ENCODE results near the gene RALGAPA2. TPM values are rescaled to one million over a fixed set of nuclear protein-coding genes. Genes with fewer than 3 reads are reported as not detected.

RALGAPA2 gene
- total RNA-seq, 3 donors from 2014 or later = 34.6 to 74.1 (median 46.0) TPM

DNA sequence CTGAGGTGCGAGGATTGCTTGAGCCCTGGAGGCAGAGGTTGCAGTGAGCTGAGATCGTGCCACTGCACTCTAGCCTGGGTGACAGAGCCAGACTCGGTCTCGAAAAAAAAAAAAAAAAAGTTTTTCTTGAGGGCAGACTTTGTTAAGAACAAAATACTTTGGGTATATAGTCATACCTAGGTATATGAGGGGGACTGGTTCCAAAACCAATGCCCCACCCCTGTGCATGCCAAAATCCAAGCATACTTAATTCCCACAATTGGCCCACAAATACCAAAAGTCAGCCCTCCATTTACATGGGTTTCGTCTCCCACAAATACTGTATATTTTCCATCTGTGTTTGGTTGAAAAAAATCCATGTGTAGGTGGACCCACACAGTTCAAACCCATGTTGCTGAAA is 224.6 kb downstream of the RALGAPA2 start:
- no peak overlapping the region for H3K4me3 ChIP-seq
- no peaks in the 10 kb centered on the region for H3K27me3 ChIP-seq
- H3K27ac ChIP-seq = no peak overlapping the region
- no peaks in the 10 kb centered on the region for H3K36me3 ChIP-seq
- H3K9me3 ChIP-seq = no peaks in the 10 kb centered on the region
- TF ChIP-seq POLR2A (IDR thresholded peaks at IDR 0.05) (no peak), POLR2AphosphoS5 (IDR thresholded peaks at IDR 0.05) (no peak)
- TF ChIP-seq, protein P1, sequence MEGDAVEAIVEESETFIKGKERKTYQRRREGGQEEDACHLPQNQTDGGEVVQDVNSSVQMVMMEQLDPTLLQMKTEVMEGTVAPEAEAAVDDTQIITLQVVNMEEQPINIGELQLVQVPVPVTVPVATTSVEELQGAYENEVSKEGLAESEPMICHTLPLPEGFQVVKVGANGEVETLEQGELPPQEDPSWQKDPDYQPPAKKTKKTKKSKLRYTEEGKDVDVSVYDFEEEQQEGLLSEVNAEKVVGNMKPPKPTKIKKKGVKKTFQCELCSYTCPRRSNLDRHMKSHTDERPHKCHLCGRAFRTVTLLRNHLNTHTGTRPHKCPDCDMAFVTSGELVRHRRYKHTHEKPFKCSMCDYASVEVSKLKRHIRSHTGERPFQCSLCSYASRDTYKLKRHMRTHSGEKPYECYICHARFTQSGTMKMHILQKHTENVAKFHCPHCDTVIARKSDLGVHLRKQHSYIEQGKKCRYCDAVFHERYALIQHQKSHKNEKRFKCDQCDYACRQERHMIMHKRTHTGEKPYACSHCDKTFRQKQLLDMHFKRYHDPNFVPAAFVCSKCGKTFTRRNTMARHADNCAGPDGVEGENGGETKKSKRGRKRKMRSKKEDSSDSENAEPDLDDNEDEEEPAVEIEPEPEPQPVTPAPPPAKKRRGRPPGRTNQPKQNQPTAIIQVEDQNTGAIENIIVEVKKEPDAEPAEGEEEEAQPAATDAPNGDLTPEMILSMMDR (IDR thresholded peaks at IDR 0.05) = no peak
- intact Hi-C loops (cut with DNase I; ENCODE audit: low total_unique reads) = no loop called here
- no peaks in the 10 kb centered on the region for H3K4me1 ChIP-seq
- no peak for DNase-seq (ENCODE audit: low spot score in 2 of 2)

DNA sequence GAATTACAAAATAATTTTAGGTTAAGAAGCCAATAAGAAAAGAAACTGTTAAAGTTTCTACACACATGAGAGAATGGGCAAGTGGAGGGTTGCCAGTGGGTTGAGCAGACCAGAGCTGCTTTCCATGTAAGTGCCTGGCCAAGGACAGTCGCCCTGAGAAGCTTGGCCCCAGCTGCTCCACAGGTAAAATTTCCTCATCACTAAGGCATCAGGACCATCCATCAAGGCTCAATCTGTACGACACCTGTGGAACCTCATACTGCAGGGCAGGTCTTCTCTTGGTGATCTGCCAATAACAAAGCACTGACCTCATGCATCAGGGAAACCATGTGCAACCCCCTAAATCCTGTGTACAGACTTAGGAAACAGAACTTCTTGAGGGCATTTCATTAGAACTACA is 229.1 kb downstream of the RALGAPA2 start:
- intact Hi-C loops (cut with DNase I; ENCODE audit: low total_unique reads) = no loop called here
- no peak for DNase-seq (ENCODE audit: low spot score in 2 of 2)

DNA sequence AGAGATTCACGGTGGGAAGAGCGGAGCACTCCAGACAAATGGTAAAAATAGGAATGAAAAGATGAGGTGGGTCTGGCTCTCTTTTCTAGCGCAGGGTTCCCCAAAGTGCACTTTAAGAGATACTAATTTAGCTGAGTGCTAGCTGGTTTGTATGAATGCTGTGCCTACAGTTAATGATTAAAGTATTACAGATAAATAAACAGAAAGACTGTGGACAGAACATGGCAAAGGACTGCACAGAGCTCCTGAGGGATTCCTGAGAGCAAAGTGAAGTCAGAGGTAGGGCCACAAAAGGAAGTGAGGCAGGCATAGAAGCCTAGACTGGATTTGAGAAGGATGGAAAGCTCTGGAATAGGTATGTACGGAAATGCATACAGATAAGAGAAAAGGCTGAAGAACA is 230.0 kb downstream of the RALGAPA2 start:
- H3K36me3 ChIP-seq = no peaks in the 10 kb centered on the region
- no peak overlapping the region for H3K27ac ChIP-seq
- intact Hi-C loops (cut with DNase I; ENCODE audit: low total_unique reads) = no loop called here

More for the DNA sequence above, 229.1 kb downstream of the RALGAPA2 start:
- Histone ChIP-seq H3K27ac (no peak overlapping the region), H3K4me3 (no peak overlapping the region), H3K36me3 (no peaks in the 10 kb centered on the region), H3K4me1 (no peaks in the 10 kb centered on the region), H3K9me3 (no peaks in the 10 kb centered on the region), H3K27me3 (no peaks in the 10 kb centered on the region)
- TF ChIP-seq, protein P1 (IDR thresholded peaks at IDR 0.05) = no peak
- TF ChIP-seq POLR2AphosphoS5 (IDR thresholded peaks at IDR 0.05) (no peak), POLR2A (IDR thresholded peaks at IDR 0.05) (no peak)

DNA sequence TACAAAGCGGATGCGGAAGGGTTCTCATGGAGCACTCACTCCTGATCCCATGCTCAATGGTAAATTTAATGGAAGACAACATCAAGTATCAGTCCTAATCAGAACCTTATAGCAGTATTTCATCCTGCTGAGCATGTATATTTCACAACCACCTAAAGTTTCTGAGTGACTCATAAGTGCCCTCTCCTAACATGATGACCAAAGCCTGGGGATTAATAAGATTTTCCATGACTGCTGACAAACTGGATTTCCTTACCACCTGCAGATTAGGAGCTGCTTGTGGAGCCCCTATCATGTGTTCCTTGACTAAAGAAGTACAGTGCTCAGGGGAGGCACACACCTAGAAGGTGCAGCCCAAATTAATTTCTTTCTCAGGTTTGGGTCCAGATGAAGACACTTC is 231.8 kb downstream of the RALGAPA2 start:
- DNase-seq (ENCODE audit: low spot score in 2 of 2) = no peak
- no peak overlapping the region for H3K4me3 ChIP-seq
- no peaks in the 10 kb centered on the region for H3K9me3 ChIP-seq
- H3K4me1 ChIP-seq = no peaks in the 10 kb centered on the region
- intact Hi-C loops (cut with DNase I; ENCODE audit: low total_unique reads) = no loop called here
- no peaks in the 10 kb centered on the region for H3K27me3 ChIP-seq
- TF ChIP-seq POLR2AphosphoS5 (IDR thresholded peaks at IDR 0.05) = no peak
- no peak for TF ChIP-seq POLR2A (IDR thresholded peaks at IDR 0.05)
- TF ChIP-seq, protein P1 (IDR thresholded peaks at IDR 0.05) = no peak
- no peak overlapping the region for H3K27ac ChIP-seq
- H3K36me3 ChIP-seq = no peaks in the 10 kb centered on the region

More for the DNA sequence above, 230.0 kb downstream of the RALGAPA2 start:
- Histone ChIP-seq H3K4me1 (no peaks in the 10 kb centered on the region), H3K9me3 (no peaks in the 10 kb centered on the region), H3K27me3 (no peaks in the 10 kb centered on the region), H3K4me3 (no peak overlapping the region)
- TF ChIP-seq, protein P1 (IDR thresholded peaks at IDR 0.05) = no peak
- TF ChIP-seq POLR2AphosphoS5 (IDR thresholded peaks at IDR 0.05) (no peak), POLR2A (IDR thresholded peaks at IDR 0.05) (no peak)
- no peak for DNase-seq (ENCODE audit: low spot score in 2 of 2)

DNA sequence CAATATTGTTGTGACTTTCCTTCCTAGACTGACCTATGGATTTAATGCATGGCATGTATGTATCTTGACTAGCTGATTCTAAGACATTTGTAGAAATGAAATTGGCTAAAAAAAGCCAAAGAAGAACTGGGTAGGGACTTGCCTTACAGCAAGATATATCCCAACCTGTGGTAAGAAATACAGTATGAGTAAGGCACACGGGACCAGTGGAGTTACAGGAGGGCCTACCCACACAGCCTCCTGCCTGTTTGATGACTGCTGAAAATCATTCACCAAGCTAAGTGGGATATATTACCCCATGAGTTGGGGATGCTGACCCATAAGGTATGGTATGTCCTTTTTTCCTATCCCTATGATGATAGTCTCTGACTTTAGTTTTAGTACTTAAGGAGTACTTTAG is 232.3 kb downstream of the RALGAPA2 start:
- no peak overlapping the region for H3K4me3 ChIP-seq
- no peak overlapping the region for H3K27ac ChIP-seq
- H3K9me3 ChIP-seq = no peaks in the 10 kb centered on the region
- intact Hi-C loops (cut with DNase I; ENCODE audit: low total_unique reads) = no loop called here
- H3K36me3 ChIP-seq = no peaks in the 10 kb centered on the region
- DNase-seq (ENCODE audit: low spot score in 2 of 2) = no peak
- H3K4me1 ChIP-seq = no peaks in the 10 kb centered on the region
- no peaks in the 10 kb centered on the region for H3K27me3 ChIP-seq
- TF ChIP-seq POLR2AphosphoS5 (IDR thresholded peaks at IDR 0.05) (no peak), POLR2A (IDR thresholded peaks at IDR 0.05) (no peak)
- TF ChIP-seq, protein P1 (IDR thresholded peaks at IDR 0.05) = no peak

All from breast epithelium (tissue), 4 donors.